Activated CD4-positive, alpha-beta T cell treated with anti-CD3 and anti-CD28 coated beads, Interleukin-2, amount 50 U/mL, for 16 hours (primary cell): ENCODE data around the gene VGLL4.

Experiments
- DNase-seq: peaks from one replicate; pipeline ENCODE4 v3.0.0-alpha.2; 2020

The VGLL4 gene

DNA sequence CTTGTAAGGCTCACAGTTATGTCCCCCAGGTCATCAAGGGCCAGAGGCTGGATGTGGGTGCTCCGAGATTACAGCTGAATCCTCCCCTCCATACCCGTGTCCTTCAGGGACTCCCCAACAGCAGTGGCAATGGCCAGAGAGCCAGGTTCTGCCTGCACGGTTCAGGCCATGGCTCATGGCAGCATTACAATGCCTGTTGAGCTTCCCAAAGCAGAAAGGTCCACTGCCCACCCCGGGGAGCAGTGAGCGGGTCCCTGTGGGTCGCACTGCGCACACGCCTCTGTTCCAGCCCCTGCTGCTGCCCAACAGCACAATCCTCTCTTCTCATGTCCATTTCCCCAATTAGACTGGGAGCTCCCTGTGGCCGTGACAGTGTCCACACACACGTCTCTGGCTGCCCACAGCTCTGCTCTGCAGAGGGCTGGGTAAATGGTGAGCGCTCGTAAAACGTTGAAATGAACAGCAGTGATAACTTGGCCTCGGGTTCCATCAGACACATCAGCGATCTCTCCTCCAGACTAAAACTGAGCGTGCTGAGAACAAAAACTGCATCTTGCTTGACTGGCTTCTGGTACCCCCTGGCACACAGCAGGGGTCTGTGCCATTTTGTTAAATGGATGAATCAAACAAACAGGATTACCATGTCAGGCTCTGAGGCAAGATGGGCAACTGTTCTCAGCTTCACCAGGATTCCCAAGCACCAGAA, 80.4 kb downstream of the VGLL4 start:
- DNase-seq, result no peak

GRCh38 chr3:11562277-11562881, 81.3 kb downstream of the VGLL4 start:
- no peak for DNase-seq

- DNase-seq, result no peak
These were observed 83.0 kb downstream of the VGLL4 start for GRCh38 chr3:11560746-11561145.

GRCh38 chr3:11559816-11560633, 83.7 kb downstream of the VGLL4 start:
- no peak for DNase-seq

GRCh38 chr3:11558918-11559815, 84.5 kb downstream of the VGLL4 start:
- no peak for DNase-seq

- DNase-seq, result no peak
These were observed 85.3 kb downstream of the VGLL4 start for GRCh38 chr3:11558411-11558903.

- DNase-seq, result no peak
These were observed 85.7 kb downstream of the VGLL4 start for GRCh38 chr3:11558002-11558401.

GRCh38 chr3:11556851-11557644, 86.7 kb downstream of the VGLL4 start:
- DNase-seq, result no peak

DNA sequence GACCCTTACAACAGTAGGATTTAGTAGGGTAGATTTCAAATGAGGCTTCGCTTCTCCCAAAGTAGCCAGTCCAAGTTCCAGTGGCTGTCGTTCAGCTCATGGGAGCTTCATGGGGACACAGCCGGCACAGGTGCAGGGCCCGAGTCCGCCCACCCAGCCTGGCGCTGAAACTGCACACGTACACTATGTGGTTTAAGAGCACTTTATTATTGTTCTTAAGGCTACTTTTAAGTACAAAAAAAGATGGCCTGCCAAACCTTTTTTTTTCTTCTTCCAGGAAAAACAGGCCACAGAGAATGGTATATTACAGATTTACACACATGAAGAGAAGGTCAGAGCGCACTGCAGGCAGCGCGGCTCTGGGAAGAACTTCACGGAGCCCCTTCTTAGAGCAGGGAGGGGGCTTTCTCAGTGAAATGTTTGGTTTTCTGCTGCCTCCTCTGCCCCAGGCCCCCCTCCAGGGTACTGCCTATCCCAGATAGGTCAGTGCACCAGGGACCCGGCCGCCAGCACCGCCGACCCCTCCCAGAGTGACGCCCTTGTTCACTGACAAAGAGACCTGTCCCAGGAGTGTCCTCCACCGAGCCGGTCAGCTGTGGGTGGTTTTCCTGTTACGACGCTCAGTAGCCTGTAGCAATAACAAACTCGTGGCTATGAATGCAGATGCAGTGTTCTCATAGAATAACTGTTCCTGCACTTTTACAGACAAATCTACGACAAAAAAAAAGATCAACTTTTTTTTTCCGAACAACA, 87.7 kb downstream of the VGLL4 start:
- no peak for DNase-seq

DNA sequence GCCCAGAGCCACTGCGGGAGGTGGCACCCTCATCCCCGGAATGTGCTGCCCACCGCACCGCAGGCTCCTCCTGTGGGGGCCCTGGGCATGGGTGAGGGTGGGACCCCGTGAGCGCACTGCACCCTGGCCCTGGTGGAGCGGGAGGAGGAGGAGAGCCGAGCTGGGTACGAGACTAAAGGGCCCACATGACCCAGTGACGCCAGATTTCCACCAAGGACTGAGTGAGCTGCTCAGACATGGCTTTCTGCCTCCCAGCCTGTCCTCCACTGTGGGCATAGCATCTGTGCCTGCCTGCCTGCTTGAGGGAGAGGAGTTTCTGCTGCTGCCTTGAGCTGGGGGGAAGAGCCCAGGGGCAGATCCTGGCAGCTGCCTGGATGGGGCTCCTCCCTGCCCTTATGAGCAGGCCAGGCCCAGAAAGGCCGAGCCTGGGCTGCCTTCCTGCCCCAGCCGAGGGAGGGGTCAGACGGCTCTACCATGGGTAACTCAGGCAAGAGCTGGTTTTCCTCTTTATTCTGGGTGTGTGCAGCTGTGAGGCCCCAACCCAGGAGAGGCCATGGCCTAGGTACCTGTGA, 88.4 kb downstream of the VGLL4 start:
- no peak for DNase-seq

- DNase-seq, result no peak
These were observed 89.0 kb downstream of the VGLL4 start for GRCh38 chr3:11554666-11555065.

DNA sequence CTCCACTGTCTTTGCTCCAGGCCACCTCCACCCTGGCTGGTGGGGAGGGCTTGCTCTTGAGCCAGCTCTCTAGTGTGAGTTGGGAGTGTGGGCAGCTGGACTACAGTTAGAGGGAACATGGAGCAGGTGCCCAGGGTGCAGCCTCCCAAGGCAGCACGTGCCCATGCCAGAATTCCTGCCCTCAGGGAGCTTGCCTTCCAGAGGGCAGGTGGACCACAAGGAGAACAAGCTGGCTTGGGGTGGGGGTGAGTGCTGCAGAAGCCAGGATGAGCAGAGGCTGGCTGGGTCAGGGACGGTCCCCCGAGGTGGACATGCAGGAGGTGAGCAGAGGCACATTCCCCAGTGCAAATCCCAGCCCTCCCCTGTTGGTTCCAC, 89.5 kb downstream of the VGLL4 start:
- no peak for DNase-seq

DNA sequence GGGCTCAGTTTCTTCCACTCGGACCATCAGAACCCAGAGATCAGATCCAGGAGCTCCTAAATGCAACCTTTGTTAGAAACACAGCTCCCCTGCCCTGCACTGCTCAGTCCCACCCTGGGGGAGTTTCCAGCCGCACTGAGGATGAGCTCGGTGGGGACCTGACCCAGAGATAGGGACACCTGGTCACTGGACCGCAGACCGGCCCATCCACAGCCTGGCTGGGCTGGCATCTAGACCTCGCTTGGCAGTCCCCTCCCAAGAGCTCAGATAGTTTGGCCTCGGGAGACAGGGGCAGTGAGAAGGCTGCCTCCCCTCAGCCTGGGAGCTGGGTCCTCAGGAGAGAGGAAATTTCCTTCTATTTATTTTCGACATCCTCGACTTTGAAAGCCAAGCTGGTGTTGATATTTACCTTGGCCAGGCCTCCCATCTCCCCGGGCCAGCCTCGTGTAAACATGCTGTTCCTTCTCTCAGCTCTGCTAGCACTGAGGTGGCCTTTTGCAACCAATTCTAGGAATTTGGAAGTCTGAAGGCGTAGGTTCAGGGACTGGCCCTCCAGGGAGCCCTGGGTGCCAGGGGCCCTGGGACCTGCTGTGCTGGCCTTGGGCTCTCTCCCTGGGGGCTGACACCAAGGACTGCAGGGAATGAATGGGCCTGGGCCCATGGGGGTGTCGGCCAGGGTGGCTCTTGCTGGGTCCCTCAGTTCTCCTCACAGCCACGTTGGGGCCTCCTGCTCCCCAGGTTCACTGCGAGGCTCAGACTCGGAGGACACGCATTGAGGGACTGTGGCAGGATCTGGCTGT, 90.1 kb downstream of the VGLL4 start:
- no peak for DNase-seq

DNA sequence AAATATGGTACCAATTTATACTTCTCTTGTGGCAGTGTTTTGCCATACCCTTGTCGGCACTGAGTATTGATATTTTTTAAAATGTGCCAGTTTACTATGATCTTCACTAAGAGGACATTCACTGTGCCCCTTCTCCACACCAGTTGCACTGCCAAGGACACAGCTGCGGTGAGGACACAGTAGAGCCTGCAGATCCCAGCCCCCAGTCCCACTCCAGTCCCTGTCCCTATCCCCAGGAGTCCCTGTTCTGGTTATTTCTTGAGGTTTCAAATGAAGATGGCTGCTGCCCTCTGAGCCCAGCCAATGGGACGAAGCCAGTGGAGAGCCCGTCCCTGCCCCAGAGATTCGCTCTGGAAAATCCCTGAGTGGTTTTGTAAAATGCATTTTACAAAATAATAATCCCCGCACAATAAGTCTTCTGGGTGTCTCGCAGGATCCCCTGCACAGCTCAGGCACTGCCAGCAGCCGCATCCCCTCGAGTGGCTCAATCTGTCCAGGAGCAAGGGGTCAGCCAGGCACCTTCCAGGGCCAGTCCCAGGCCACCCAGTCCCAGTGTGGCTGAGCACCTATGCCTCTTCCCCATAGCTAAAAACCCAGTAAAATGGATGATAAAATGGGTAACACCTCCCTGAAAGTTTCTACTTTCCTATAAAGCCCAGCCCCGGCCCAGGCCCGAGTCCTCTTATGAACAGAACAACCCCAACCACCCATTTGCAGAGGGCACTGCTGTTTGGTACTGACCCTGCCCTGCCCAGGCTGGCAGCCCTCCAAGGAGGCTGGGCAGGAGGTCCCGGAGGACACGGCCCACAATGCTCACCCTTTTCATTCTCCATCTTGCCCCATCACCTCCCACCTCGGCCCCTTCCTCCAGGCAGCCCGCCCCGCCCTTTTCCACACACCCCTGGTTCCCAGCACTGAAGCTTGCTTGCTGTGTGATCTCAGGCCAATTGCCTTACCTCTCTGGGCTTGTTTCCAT, 91.1 kb downstream of the VGLL4 start:
- no peak for DNase-seq

DNA sequence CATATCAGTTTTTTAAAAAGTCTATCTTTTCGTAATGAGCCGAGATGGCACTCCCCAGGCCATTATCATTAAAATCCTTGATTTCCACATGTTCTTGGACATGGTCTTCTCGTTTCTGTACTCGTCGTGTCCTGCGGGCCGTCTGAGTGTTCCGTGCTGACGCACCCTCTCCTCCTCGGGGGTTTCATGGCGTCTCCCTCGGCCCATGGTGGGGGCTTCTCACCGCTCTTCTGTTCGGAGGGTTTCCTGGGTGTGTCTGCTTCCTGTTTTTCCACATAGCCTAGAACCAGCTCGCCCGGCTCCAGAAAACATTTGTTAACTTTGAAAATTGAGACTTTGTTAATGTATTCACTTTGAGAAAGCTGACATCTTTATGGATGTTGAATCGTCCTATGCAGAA, 92.7 kb downstream of the VGLL4 start:
- no peak for DNase-seq

DNA sequence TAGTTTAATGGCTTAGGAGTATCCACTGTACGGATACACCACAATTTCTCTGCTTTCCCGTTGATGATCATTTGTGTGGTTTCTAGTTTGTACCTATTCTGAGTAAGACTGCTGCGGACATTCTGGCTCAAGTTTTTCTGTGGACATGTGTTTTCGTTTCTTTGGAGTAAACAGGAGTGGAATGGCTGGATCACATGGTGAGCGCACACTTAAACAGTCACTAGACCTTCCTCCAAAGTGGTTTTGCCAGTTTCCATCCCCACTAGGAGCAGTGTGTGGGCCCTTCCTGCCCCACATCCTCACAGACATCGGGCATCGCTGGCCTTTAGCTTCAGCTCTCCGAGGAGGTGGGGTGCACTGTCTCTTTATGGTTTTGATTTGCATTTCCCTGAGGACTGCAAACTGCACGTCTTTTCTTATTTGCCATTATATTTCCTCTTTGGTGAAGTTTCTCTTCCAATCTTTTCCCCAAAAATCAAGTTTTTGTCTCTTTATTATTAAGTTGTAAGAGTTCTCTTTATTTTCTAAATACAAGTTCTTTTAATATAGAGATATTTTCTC, 94.1 kb downstream of the VGLL4 start:
- no peak for DNase-seq

GRCh38 chr3:11548721-11549131, 95.0 kb downstream of the VGLL4 start:
- DNase-seq, result no peak

DNA sequence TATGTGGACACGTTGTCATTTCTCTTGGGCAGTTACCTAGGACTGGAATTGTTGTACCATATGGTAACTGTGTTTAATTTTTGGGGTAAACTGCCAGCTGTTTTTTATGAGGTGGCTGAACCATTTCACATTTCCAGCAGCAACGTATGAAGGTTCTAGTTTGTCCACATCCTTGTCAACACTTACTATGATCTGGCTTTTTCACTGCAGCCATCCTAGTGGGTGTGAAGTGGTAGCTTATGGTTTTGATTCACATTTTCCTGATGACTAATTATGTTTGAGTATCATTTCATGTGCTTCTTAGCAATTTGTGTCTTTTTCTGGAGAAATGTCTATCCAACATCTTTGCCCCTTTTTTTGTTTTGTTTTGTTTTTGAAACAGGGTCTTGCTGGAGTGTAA, 96.2 kb downstream of the VGLL4 start:
- DNase-seq, result no peak
